Midbrain (tissue), 1 donor: ENCODE measurements around the gene SAAL1.
"Not testable (repeated sequence)": the region's sequence is repeated elsewhere in the genome, so short reads cannot be mapped to it uniquely, and the experiment has no call there.

Experiments used
- DNase-seq: peaks from one replicate; lab custom pipeline; 2025; lab: John Stamatoyannopoulos, UW

Gene SAAL1

GRCh38 chr11:18105802-18106574, at the start of gene SAAL1:
TSS of gene SAAL1 (minus strand) at chr11:18106082. CDS start at chr11:18106041, 41 bp downstream.
- DNase-seq = peak; percentile 88

GRCh38 chr11:18151581-18151980, 45.7 kb upstream of the SAAL1 start:
- no peak for DNase-seq

- no peak for DNase-seq
These were observed 40.0 kb upstream of the SAAL1 start for GRCh38 chr11:18145837-18146236.

GRCh38 chr11:18145025-18145424, 39.1 kb upstream of the SAAL1 start:
- DNase-seq = no peak

- no peak for DNase-seq
These were observed 38.4 kb upstream of the SAAL1 start for GRCh38 chr11:18144243-18144642.

GRCh38 chr11:18140145-18140544, 34.3 kb upstream of the SAAL1 start:
- no peak for DNase-seq

- DNase-seq = no peak
These were observed 31.4 kb upstream of the SAAL1 start for GRCh38 chr11:18137186-18137800.

GRCh38 chr11:18135308-18135707, 29.4 kb upstream of the SAAL1 start:
- DNase-seq = no peak

GRCh38 chr11:18132341-18132740, 26.5 kb upstream of the SAAL1 start, which contains the start of gene MRGPRX3:
TSS of gene MRGPRX3 (plus strand) at chr11:18132571. CDS start at chr11:18137203, 4,632 bp downstream.
- no peak for DNase-seq

- not testable (repeated sequence) for DNase-seq
These were observed 25.2 kb upstream of the SAAL1 start for GRCh38 chr11:18131115-18131514.

- DNase-seq = not testable (repeated sequence)
These were observed 15.5 kb upstream of the SAAL1 start for GRCh38 chr11:18121331-18121828.

- DNase-seq = peak; percentile 68
These were observed 9.7 kb upstream of the SAAL1 start for GRCh38 chr11:18115360-18116127.

- no peak for DNase-seq
These were observed 5.1 kb upstream of the SAAL1 start for GRCh38 chr11:18111005-18111404.

- no peak for DNase-seq
These were observed 2.4 kb upstream of the SAAL1 start for GRCh38 chr11:18108254-18108653.

GRCh38 chr11:18106688-18107087, 806 bp upstream of the SAAL1 start:
- no peak for DNase-seq

GRCh38 chr11:18105086-18105801, 638 bp downstream of the SAAL1 start:
- no peak for DNase-seq

- no peak for DNase-seq
These were observed 4.8 kb downstream of the SAAL1 start for GRCh38 chr11:18100926-18101656.

- no peak for DNase-seq
These were observed 11.9 kb downstream of the SAAL1 start for GRCh38 chr11:18093959-18094358.

- no peak for DNase-seq
These were observed 14.2 kb downstream of the SAAL1 start for GRCh38 chr11:18091731-18092130.

GRCh38 chr11:18088966-18089365, 16.9 kb downstream of the SAAL1 start:
- DNase-seq = no peak

GRCh38 chr11:18088366-18088765, 17.5 kb downstream of the SAAL1 start:
- no peak for DNase-seq
